Muscle of arm (tissue), 12 donors: Measurements from ENCODE around the gene DSCAML1. TPM values are rescaled to one million over a fixed set of nuclear protein-coding genes. Genes with fewer than 3 reads are reported as not detected.

Experiments
- DNase-seq: peaks from one replicate; pipeline ENCODE4 v3.0.0-alpha.2; 2013
- polyA plus RNA-seq, 12 donors: library from polyadenylated mRNA; unstranded; fragments of 120-200 nt; gene quantifications; one replicate each; pipeline ENCODE4 v1.2.1, GENCODE V29; 2013; ENCODE audit not compliant: insufficient read length in 12 of 12

Gene DSCAML1
- polyA plus RNA-seq, 12 donors = 0.27 to 2.4 (median 0.68) TPM; not detected in 2

DNA sequence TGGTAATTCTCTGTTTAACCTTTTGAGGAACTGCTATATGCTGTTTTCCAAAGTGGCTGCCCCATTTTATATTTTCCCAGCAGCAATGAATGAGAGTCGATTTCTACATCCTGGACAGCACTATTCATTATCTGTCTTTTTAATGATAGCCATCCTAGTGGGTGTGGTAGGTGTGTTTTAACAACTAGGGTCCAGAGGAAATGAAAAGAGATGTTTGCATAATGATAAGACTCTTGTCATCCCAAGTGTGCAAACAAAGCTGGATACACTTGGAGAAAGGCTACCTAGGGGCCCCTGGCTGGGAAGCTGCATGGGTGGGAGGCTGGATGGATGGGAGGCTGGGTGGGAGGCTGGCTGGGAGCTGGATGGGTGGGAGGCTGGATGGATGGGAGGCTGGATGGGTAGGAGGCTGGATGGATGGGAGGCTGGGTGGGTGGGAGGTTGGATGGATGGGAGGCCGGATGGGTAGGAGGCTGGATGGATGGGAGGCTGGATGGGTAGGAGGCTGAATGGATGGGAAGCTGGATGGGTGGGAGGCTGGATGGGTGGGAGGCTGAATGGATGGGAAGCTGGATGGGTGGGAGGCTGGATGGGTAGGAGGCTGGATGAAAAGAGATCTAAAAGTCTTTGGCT, 158.0 kb downstream of the DSCAML1 start:
- no peak for DNase-seq

DNA sequence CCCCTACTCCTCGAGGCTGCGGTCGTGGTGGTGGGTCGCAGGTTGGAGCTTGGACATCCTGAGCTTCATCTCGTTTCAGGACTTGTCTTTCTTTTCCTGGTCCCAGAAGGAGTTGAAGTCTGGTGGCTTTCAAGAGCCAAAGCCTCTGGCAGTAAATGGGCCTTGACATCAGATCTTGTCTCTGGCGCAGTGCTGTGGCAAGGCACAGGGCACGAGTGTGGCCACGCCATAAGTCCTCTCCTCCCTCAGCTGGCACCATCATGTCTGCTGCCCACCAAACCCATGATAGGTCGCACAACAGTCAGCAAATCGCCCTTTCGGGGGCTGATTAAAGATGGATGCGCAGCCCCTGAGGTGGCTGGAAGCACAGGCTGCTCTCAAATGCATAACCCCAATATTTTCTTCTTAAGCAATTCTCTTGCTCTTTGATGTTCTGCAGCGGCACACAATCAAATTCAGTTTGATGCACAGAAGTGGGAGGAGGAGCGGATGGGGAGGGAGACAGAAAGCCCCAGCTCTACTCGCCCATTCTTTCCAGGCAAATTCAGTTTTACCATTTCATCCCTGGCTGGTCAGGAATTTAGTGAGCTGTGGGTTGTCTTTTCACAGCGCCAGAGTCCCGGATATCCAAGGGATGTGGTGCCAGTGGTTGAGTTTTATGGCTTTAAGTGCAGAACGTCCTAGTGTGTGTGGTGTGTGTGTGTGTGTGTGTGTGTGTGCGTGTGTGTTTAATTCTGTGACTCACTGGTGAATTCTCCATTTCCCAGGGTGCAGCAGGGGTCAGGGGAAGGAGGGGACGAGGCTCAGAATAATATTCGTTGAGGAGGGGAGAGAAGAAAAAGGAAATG, 162.0 kb downstream of the DSCAML1 start:
- no peak for DNase-seq

DNA sequence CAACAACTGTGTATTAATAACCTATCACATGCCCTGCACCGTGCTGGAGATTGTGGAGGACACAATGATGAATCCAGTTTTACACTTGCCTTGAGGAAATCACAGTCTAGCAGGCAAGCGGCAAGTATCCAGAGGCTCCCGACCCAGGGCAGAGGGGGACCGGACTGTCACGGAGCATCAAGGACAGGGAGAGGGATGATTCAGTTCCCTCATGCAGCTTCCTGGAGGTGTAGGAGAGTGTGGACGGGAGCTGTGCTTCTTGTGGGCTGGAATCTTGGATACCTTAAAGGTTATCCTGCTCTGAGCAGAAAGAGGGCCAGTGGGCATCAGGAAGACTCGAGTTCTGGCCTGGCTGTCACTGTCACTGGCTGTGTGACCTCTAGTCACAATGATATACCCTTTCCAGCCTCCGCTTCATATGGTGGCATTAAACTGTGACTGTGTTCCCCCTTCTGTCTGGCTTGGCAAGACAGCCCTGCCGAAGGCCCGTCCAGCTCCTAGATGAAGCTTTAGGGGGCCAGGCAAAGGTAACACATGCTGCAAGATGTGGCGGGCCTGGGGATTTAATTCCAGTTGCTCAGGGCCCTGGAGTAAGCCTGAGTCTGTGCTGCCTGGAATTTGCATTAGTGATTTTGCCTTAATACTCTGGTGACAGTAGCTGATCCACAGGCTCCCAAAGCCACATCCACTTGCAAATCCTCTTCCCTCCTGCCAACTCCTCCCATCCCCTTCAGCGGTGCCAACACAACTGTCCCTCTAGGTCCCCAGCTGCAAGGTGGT, 162.8 kb downstream of the DSCAML1 start:
- DNase-seq = no peak

DNA sequence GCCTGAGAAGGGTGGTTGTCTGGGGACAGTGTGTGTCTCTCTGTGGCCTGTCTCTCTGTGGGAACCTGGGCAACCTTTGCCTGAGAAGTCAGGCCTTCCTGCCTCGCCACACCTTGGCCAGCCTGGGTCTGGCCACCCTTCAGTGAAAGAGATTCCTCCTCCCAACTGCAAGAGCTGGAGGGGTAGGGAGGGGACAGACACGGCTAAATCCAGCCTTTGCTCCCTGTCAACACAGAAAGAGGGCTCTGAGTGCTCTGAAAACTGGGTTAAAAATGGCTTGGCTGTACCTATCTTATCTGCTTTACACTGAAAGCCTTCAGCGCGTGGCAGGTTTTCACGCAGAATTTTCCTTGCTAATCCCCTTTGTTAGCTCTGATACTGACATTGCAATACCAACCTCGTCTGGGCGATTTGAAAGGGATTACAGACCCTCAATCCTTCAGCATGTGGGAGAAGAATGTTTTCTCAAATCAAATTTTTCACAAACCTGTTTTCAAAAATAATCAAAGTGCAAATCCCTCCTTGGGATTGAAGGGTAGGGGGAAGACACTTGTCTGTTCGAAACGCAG, 163.7 kb downstream of the DSCAML1 start:
- no peak for DNase-seq

DNA sequence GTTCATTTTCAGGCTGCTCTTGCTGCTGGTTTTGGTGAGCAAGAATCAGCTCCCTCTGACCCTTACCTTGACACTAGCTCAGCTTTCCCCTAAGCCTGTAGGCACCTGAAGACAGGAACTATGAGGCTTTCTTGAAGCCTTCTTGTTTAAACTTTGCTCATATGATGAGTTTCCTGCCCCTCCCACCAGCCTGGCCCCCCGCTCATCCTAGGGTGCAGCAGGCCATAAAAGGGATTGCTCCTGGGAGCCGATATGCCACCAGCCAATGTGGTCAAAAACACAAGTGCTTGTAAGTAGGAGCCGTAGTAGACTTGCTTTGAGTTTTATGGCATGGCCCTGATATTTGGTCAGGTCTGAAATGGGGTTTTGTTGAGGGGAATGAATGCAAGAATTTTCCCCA, 164.7 kb downstream of the DSCAML1 start:
- no peak for DNase-seq

DNA sequence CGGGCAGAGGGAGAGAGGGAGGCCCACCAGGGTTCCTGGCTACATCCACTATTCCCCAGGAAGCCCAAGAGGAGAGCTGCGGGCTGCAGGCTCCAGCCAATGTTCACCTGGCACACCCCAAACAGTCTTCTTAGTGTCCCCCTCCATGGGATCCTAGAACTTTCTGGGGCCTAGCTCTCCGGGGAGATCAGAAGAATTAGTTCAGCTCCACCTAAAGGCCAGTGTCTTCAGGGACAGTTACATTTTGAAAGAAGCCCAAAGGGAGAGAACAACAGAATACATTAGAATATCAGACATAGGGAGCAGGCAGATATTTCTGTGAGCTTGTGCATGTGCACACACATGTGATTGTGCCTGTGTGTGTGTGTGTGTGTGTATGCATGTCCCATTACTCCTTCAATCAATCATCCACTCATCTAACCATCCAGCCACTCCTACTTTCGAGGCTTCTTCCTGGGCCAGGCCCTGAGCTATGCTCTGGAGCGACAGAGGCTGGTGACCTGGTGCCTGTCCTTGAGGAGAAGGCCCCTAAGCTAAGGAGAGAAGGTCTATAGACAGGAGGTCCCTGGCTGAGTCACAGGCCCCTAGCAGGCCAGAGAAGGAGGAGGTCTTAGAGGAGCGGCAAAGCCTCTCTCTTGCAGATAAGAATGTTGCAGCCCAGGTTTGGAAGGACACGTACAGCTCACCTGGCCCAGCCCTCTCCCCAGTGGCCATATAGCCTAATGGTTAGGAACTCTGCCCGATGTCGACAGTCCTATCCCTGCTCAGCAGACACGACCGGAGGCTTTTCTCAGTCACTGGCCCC, 165.5 kb downstream of the DSCAML1 start:
- DNase-seq = no peak

DNA sequence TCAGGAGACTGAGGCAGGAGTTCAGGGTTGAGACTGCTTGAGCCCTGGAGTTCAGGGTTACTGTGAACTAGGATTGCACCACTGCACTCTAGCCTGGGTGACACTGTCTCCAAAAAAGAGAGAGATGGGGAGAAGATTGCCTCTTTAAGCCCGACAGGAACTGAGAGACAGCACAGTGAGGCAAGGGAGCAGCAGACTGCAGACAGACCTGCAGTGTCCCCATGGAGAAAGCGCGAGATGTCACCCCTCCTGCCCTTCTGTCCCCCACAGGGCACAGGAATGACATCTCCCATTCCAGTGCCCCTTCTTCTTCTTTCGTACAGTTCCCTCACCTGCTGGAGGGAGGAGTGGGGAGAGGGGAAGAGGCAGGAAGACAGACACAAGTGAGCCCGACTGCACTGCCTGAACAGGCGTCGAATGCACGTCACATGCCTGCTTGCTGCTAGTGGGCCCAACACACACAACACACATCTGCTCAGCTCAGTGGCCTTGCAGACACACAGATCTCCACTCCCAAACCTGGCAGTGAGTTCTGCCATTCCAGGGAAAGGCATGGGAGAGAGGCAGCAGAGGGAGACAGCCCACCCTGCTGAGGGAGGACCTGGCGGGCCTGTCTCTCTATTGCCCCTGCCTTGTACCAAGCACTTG, 167.0 kb downstream of the DSCAML1 start:
- DNase-seq = no peak

DNA sequence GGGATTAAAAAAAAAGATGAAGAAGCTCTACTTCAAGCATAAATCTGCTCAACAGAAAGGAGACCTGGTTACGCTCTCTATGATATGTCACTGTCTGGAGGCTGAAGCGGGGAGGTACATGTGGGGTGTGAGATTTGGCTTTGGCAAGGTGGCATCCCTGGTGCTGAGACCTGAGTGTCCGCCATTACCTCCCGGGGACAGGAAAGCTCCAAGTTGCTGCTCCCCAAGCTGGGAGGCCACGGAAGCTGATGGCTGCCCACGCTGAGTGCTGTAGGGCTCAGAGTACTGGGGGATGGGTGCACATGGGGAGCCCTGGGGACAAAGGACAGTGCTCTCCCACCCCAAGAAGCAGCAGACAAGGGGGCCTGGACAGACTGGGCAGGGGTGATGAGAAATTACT, 167.9 kb downstream of the DSCAML1 start:
- no peak for DNase-seq

DNA sequence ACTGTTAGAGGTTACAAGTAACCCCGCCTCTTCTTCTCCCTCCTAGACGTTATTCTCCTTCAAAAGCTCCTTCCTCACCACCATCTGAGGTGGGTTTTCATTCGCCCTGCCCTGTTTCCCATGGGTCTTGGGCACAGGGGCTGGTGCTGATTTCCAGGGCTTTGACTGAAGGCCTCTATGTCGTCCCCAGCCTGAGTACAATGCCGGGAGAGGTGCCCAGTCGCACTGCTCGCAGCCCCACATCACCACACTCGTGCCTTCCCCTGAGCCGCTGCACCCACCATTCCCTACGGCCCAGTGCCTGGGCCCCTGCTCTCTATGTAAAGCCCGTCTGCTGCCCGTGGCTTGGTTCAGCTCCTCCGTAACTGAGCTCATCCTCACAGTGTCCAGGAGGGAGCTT, 169.8 kb downstream of the DSCAML1 start:
- DNase-seq = no peak

DNA sequence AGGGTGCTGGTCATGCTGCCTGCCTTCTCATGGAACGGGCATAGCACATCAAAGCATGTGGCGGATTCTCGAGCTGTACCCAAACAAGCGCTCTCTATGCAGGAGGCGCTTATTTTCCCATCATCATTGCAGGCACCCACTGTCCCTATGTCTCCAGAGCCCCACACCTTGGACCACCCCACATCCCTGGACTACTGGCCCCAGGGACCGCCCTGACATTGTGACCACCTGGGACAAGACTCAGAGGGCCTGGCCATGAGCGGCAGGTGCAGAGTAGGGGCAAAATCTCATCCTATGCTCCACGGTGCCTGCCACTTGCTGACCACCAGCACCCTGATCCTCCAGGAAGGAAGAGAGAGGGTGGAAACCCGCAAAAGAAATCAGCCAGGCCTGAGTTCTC, 170.4 kb downstream of the DSCAML1 start:
- no peak for DNase-seq

DNA sequence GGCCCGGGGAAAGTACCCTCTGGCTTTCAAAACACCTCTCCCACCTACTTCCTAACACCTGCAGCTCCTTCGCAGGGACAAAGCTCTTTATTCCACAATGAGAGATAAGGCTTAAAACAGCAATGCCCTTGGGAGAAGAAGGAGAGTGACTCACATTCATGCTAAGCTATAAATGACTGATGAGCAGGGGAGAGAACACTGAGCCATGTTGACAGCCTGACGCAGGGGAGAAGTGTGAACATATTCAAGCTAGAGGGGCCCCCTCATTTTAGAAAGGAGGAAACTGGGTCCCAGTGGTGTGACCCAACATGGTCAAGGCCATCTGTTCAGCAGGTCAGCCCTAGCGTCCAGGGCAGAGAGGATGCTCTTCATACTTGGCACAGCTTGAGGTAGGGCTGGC, 171.8 kb downstream of the DSCAML1 start:
- no peak for DNase-seq

DNA sequence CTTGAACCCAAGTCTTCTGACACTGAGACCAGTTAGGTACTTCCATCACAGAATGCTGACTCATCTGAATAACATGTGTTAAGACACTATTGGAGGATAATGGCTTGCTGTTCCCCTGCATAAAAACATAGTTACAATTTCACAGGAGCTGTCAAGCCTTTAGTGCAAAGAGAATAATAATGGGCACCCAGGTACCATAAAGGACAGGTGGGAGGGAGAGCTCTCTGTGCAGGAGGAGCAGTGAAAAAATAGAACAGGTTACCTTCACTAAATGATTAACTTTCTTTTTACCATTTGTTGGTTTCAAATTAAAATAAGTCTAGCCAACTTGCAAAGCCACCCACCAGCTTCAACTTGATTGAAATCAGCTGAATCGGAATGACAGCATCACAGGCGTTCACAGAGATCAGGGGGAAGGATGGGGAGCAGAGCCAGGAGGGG, 173.2 kb downstream of the DSCAML1 start:
- no peak for DNase-seq

DNA sequence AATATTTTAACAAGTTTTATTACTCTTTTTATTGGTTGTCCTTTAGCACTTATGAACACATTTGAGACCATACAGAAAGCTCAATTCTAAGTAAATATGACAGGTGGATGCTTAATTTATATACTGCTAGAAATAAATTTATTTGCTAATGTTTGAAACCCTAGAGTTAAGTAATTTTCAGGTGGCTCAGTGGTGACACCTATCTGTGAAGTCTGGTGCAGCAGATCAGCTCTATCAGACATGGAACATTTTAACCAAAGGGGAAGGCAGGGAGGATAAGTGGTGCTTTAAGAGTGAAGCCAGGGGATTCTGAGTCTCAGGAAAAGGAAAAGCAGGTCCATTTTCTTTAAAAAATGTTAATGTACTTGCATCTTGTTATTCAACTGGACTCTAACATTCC, 175.8 kb downstream of the DSCAML1 start:
- no peak for DNase-seq

DNA sequence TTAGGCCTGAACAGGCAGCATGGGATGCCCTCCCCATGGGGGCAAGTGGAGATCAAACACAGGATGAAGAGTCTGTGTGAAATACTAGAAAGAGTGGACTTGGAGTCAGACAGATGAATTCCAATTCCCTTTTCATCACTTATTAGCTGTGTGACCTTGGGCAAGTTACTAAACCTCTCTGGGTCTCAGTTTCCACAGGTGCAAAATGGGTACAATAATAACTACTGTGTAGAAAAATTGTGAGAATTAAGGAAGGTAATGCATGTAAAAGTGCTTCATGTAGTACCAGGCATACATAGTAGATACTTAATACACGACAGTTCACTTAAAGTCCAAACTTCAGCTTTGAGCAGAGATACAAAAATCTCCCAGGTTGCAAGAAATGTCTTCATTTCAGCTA, 176.4 kb downstream of the DSCAML1 start:
- DNase-seq = no peak

DNA sequence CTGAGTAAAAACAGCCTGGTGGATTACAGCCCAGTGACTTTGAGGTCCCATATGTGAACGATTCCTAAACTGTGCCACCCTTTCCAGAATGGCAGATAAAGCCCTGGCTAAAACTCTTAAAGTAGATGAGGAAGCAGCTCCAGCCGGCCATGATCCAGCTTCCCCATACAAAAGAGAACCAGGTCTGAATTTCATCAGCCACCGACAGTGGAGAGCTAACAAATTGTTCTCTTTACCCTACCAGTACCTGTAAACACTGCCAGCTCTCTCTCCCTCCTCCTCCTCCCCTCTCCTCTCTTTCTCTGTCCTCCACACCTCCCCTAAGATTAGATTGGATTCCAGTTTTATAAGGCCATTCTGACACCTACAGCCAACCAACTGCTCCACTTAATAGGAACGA, 176.9 kb downstream of the DSCAML1 start:
- DNase-seq = no peak

DNA sequence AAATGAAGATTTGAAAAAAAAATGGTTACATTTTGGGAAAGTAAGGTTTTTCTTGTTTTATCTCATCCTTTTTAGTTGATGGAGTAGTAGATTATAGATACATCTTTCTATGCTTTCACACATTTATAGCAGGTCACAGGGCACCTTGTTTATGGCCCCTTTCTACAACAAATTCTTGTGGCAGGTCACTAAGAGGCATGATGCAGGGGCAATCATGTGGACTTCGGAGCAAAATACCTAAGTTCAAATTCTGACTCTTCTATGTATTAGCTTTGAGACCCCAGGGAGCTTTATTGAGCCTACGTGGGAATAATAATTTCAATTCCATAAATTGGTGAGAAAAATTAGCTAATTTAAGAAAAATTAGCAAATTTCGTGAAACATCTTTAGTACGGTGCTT, 177.4 kb downstream of the DSCAML1 start:
- DNase-seq = no peak

DNA sequence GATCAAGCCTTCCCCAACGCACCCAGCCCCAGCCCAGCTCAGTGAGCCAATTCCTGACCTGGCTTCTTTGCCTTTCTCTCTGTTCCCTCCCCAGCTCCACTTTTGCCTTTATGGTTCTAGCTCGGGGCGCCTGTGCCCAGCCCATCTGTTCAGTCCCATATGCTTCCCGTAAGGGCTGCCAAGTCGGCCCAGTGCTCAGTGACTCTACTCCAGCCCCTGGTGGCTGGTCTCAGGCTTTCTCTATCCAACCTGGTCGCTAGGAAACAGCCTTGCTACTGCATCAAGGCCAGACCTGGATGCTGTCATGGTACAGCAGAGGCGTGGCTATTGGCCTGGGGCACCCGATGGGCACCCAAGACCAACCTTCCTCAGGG, 178.0 kb downstream of the DSCAML1 start:
- no peak for DNase-seq

DNA sequence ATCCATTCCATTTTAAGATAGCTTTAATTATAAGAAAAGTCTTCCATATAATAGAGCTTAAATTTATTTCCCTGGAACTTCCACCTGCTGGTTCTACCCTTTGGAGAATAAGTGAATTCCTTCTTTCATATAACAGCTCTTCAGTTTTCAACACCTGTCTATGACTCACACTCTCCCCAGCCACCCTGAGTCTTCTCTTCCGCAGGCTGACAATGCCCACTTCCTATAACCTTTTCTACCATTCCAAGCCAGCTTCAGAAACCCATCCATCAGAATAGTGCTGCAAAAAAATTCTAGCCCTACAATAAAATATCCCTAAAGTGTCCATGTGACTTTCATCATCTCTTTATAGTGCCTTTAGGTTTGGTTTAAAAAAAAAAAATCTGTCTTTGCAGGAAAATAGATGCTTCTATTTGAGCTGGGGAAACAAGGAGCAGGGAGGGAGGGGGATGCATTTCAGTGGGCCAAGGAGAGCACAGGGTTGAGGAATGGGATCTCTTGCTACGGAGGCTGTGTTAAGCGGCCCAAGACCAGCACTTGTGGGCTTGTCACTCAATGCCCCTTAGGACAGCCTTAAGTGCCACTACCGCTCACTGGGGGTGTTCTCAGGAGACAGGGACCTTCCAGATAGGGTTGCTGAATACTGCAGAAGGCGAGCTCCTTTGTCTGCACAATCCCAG, 178.6 kb downstream of the DSCAML1 start:
- no peak for DNase-seq

DNA sequence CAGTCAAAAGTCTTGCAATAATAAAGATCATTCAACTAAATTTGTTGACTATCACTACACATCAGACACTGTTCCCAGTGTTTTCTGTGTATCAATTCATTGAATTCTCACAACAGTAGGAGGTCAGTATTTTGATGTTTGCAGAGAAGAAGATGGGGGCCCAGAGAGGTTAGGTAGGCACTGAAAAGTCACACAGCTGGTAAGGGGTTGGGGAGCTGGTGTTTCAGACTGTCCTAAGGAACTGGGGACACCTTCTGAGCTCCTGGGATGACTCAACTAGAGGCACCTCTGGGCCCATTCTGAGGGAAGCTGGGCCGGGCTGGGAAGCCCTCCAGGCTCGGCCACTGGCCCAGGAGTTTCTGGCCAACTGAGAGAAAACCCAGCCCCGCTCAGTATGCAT, 180.0 kb downstream of the DSCAML1 start:
- DNase-seq = no peak

DNA sequence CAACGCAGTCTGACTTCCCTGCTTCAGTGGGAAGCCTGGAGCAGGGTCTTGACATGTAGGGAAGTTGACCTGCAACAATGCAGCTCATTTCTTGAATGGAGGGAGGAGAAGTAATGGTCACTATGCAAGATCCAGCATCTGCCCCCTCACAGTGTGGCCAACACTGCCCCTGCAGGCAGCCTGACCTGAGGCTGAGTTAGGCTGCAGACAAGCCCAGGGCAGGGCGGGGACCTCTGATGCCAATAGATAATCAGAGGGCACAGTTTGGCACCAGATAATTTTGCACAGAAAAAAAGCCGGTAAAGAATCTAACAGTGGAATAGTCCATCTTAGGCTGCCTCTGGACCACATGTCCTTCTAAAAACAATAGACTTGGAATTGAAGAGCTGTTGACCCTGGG, 182.3 kb downstream of the DSCAML1 start:
- DNase-seq = no peak
